MV-4-11 (cell line): ENCODE measurements around the gene ENOSF1.

ENCODE experiments used
- DNase-seq: peaks from one replicate; lab custom pipeline; 2025; lab: John Stamatoyannopoulos, UW

Gene ENOSF1

GRCh38 chr18:673317-673716, 39.1 kb downstream of the ENOSF1 start:
- no peak for DNase-seq

- no peak for DNase-seq
These were observed 41.0 kb downstream of the ENOSF1 start for GRCh38 chr18:671405-671804.

DNA sequence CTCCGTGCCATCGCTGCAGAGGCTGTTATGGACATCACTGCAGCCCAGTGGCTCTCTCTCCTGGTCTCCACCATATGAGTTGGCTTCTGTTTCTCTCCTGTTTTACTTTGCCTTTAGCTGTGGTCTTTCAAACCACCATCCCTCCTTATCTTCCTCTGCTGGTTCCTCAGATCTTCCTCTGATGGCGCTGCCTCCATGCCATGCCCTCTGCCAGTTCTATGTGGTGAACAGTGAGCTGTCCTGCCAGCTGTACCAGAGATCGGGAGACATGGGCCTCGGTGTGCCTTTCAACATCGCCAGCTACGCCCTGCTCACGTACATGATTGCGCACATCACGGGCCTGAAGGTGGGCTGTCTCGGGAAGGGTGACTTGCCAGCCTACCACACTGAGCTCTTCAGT, 41.9 kb downstream of the ENOSF1 start:
- DNase-seq, result no peak

DNA sequence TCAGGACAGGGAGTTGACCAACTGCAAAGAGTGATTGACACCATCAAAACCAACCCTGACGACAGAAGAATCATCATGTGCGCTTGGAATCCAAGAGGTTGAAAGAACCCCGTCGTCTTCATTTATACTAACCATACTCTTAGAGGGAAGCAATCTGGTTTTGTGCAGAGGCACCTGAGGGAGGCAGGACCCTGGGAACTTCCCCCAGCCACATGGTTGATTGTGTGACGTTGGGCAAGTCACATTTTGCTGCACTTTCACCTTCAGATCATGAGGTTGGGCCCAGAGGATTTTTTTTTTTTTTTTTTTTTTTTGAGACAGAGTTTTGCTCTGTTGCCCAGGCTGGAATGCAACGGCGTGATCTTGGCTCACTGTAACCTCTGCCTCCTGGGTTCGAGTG, 43.4 kb downstream of the ENOSF1 start:
- no peak for DNase-seq

DNA sequence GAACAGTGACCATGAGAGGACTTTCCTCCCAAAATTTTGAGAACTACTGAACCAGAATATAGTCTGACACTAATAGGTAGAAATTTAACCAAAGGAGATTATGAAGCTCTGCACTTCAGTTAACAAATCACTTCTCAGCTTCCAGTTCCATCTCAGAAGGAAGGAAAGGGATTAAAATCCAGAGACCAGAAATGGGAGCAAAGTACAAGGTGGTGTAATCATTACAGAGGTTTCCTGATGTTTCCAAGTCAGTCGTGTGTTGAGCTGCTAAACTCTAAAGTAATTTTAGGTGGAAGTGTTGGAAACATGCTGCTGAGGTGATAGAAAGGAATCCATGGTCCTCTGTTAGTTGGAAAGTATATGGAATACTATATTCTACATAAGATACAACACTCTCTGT, 44.2 kb downstream of the ENOSF1 start:
- DNase-seq, result no peak

DNA sequence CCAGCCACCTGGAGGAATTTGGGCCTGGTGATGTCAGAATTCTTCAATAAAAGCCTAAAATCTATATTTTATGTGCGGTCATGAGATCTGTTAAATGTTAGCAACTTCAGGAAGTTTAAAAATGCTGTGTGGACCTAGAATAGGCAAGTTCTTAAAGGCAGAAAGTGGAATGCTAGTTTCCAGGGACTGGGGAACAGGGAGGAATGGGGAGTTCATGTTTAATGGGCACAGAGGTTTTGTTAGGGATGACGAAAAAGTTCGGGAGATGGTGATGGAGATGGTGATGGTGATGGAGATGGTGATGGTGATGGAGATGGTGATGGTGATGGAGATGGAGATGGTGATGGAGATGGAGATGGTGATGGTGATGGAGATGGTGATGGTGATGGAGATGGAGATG, 45.8 kb downstream of the ENOSF1 start:
- no peak for DNase-seq

DNA sequence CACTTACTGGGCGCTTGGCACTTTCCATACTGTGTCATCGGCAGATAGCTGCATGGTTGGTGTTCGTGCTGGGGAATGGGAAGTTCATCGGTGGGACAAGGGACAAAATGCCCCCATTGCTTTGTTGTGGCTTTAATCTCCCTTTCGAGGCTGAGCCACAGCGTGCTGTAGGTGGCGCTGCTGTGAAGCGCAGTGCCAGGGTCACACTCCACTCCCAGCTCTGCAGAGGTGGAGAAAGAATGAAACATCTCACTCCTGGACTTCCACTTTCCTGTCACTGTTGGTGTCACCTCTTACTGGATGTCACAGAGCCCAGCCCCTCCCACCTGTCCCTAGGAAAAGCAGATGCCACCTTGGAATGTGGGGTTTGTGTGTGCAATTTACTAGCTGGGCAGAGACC, 46.3 kb downstream of the ENOSF1 start:
- DNase-seq, result peak; percentile 28

GRCh38 chr18:662197-662596, 50.2 kb downstream of the ENOSF1 start:
- DNase-seq, result no peak

DNA sequence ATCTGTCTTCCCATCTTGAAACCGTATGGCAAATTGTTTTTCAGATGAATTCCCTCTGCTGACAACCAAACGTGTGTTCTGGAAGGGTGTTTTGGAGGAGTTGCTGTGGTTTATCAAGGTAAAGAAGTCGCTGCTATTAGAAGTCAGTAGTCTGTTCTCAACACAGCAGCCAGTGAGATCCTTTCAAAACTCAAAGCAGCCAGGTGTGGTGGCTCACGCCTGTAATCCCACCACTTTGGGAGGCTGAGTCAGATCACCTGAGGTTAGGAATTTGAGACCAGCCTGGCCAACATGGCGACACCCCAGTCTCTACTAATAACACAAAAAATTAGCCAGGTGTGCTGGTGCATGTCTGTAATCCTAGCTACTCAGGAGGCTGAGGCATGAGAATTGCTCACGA, 52.8 kb downstream of the ENOSF1 start:
- no peak for DNase-seq

- no peak for DNase-seq
These were observed 53.4 kb downstream of the ENOSF1 start for GRCh38 chr18:658947-659533.

DNA sequence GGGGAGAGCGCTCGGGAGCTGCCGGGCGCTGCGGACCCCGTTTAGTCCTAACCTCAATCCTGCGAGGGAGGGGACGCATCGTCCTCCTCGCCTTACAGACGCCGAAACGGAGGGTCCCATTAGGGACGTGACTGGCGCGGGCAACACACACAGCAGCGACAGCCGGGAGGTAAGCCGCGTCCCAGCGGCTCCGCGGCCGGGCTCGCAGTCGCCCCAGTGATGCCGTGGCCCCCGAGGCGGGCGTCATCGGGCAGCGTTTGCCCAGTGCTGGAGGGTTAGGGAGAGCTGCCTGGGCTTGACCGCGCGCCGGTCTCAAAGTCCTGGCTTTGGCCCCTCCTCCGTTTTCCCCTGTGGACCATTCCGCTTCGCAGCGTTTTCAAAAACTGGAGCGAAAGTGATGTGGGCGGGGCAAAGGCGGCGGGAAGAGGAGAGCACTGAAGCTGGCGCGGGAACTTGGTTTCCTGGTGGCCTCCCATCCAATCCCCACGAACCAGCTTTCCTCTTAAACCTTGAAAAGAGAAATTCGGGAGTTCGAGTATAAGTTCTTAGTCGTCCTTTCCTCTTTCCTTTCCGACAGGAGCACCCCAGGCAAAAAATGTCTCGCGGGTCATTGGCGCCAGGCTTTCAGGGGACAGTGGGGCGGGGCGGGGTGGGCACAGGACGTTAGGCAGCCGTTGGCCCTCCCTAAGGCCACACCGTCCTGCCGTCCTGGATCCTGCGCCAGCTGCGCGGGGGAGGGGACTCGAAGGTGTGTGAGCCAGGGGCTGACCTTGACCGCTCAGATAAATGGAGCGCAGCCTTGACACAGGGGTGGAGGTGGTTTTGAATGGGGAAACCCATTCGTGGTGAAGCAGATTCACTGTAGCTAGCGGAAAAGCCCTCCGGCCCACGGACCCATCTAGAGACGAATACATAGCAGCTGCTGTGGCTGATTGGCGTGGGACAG, 54.2 kb downstream of the ENOSF1 start:
- peak; percentile 77 for DNase-seq

GRCh38 chr18:657311-658000, 55.0 kb downstream of the ENOSF1 start, which contains the start of gene TYMS:
TYMS (plus strand) TSS chr18:657653; CDS start chr18:657743, 90 bp downstream.
- DNase-seq, result peak; percentile 41

DNA sequence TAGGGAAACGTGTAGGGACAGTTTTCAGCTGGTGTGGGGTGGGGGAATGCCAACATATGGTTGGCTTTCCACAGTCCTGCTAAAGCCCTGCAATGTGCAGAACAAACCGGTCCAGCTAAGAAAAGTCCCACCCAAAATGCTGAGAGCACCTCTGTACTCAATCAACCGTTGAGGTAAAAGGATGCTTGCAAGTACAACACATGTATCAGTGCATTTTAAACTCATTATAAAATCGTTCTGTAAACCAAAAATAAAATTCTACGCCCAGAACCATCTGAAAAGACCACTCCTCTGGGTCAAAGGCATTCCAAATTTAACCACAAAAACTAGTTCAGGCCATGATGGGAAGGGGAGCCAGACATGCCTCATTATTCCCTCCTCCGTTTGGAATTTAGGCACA, 57.0 kb downstream of the ENOSF1 start:
- DNase-seq, result no peak

- no peak for DNase-seq
These were observed 57.8 kb downstream of the ENOSF1 start for GRCh38 chr18:654601-655000.

DNA sequence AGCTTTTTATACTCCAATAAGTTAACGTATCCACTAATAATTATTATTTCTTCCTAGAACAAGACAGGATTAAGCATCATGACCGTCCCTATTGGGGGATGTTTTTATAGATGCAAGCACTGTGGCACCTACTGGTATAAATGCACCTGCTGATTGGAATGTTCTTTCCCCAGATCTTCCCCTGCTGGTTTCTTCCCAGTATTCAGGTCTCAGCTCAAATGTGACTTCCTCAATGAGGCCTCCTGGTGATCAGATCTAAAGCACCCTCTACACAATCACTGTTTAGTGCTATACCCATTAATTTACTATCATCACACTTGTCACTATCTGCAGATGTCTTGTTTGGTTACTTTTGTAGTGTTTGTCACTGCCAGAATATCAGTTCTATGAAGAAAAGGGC, 58.9 kb downstream of the ENOSF1 start:
- no peak for DNase-seq

DNA sequence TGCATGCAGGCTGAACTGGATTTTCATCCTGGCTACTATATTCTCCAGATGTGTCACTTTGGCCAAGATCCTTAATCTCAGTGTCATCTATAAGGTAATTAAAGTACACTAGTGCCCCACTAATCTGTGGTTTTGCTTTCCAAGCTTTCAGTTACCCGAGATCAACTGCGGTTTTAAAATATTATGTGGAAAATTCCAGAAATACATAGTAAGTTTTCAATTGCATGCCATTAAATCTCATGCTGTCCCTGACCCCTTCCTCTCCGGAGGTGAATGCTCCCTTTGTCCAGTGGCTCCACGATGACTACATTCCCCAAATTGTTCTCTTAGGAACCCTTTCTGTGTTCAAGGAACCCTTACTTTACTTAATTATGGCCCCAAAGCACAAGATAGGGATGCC, 60.3 kb downstream of the ENOSF1 start:
- DNase-seq, result no peak

- DNase-seq, result peak; percentile 85
These were observed 62.0 kb downstream of the ENOSF1 start for GRCh38 chr18:650428-650858.

- DNase-seq, result no peak
These were observed 63.1 kb downstream of the ENOSF1 start for GRCh38 chr18:649341-649740.

- no peak for DNase-seq
These were observed 65.1 kb downstream of the ENOSF1 start for GRCh38 chr18:647304-647703.

- DNase-seq, result no peak
These were observed 67.9 kb downstream of the ENOSF1 start for GRCh38 chr18:644395-645004.

- no peak for DNase-seq
These were observed 71.2 kb downstream of the ENOSF1 start for GRCh38 chr18:641224-641623.

- DNase-seq, result no peak
These were observed 77.3 kb downstream of the ENOSF1 start for GRCh38 chr18:635171-635570.
